Astrocyte (in vitro differentiated cells and primary cell): ENCODE results near the gene UBE2R2. TPM values are rescaled to one million over a fixed set of nuclear protein-coding genes. Genes with fewer than 3 reads are reported as not detected.

Source experiments
- DNase-seq: peaks from one replicate; pipeline ENCODE4 v3.0.0-alpha.2; 2010; ENCODE audit warnings: low read depth
- FAIRE-seq: peaks from 2 replicates; lab custom pipeline; 2011; peaks lifted over from hg19 to GRCh38; lab: Jason Lieb, UNC
- H2AFZ ChIP-seq: 2 replicates; pipeline ENCODE4 v1.6.0; 2012; ENCODE audit warnings: low read depth, low read length, inconsistent platforms
- H3K27ac ChIP-seq: 2 replicates; pipeline ENCODE4 v1.5.1; 2011; ENCODE audit warnings: low read depth, low read length, inconsistent platforms
- H3K27me3 ChIP-seq: 2 replicates; pipeline ENCODE4 v1.6.0; 2011; ENCODE audit warnings: low read length, inconsistent platforms; ENCODE audit not compliant: insufficient read depth
- H3K36me3 ChIP-seq: 2 replicates; pipeline ENCODE4 v1.5.1; 2011; ENCODE audit warnings: low read length, inconsistent platforms; ENCODE audit not compliant: insufficient read depth
- H3K4me1 ChIP-seq: 2 replicates; pipeline ENCODE4 v1.5.1; 2011; ENCODE audit warnings: low read length, inconsistent platforms; ENCODE audit not compliant: insufficient read depth
- H3K4me2 ChIP-seq: 2 replicates; pipeline ENCODE4 v1.6.0; 2012; ENCODE audit warnings: low read length, inconsistent platforms
- H3K4me3 ChIP-seq: 2 replicates; pipeline ENCODE4 v1.5.1; 2011; ENCODE audit warnings: low read depth, mild to moderate bottlenecking, low read length, inconsistent platforms; ENCODE audit not compliant: insufficient read depth
- H3K79me2 ChIP-seq: 2 replicates; pipeline ENCODE4 v1.6.0; 2012; ENCODE audit warnings: mild to moderate bottlenecking, low read length, inconsistent platforms; ENCODE audit not compliant: insufficient read depth
- H3K9ac ChIP-seq: 2 replicates; pipeline ENCODE4 v1.6.0; 2012; ENCODE audit warnings: mild to moderate bottlenecking, low read length, inconsistent platforms
- H3K9me3 ChIP-seq: 2 replicates; pipeline ENCODE4 v1.5.1; 2012; ENCODE audit warnings: low read depth, mild to moderate bottlenecking, low read length, inconsistent platforms; ENCODE audit not compliant: insufficient read depth
- H4K20me1 ChIP-seq: 2 replicates; pipeline ENCODE4 v1.6.0; 2012; ENCODE audit warnings: low read length, inconsistent platforms; ENCODE audit not compliant: insufficient read depth
- H3K27ac Mint-ChIP-seq: one replicate; pipeline ENCODE4 v1.8.0; 2021; ENCODE audit warnings: mild to moderate bottlenecking, mixed read lengths; ENCODE audit not compliant: unreplicated experiment
- H3K27me3 Mint-ChIP-seq: one replicate; pipeline ENCODE4 v1.8.0; 2021; ENCODE audit warnings: low read depth, mixed read lengths; ENCODE audit not compliant: unreplicated experiment
- H3K36me3 Mint-ChIP-seq: one replicate; pipeline ENCODE4 v1.8.0; 2021; ENCODE audit warnings: low read depth, mixed read lengths; ENCODE audit not compliant: unreplicated experiment
- H3K4me1 Mint-ChIP-seq: one replicate; pipeline ENCODE4 v1.8.0; 2021; ENCODE audit warnings: low read depth, mixed read lengths; ENCODE audit not compliant: unreplicated experiment
- H3K4me3 Mint-ChIP-seq: one replicate; pipeline ENCODE4 v1.8.0; 2021; ENCODE audit warnings: mild to moderate bottlenecking, moderate library complexity, mixed read lengths; ENCODE audit not compliant: unreplicated experiment
- H3K9me3 Mint-ChIP-seq: one replicate; pipeline ENCODE4 v1.8.0; 2021; ENCODE audit warnings: mild to moderate bottlenecking, mixed read lengths; ENCODE audit not compliant: unreplicated experiment
- CTCF ChIP-seq: IDR thresholded peaks from 2 replicates; pipeline ENCODE4 v1.5.1; 2011; ENCODE audit warnings: low read depth, mild to moderate bottlenecking, inconsistent platforms, low read length, moderate library complexity; ENCODE audit not compliant: insufficient read depth
- EZH2 ChIP-seq: IDR thresholded peaks from 2 replicates; pipeline ENCODE4 v1.6.1; 2012; ENCODE audit warnings: mild to moderate bottlenecking, low read length, inconsistent platforms; ENCODE audit not compliant: insufficient read depth
- total RNA-seq: library from RNA; stranded (reverse); gene quantifications from 2 replicates; pipeline ENCODE4 v1.2.1, GENCODE V29; 2021

The UBE2R2 gene
- total RNA-seq, 1 donor from 2014 or later: 48.7 TPM

- H3K27me3 ChIP-seq: no peaks in the 10 kb centered on the region
- H3K27me3 Mint-ChIP-seq: no peaks in the 10 kb centered on the region
- no peaks in the 10 kb centered on the region for H3K9me3 ChIP-seq
- no peak overlapping the region for H3K4me3 Mint-ChIP-seq
- no peak overlapping the region for H3K27ac ChIP-seq
- no peak overlapping the region for H2AFZ ChIP-seq
- H3K36me3 Mint-ChIP-seq: peaks cover 20% of the 10 kb centered on the region
- no peak overlapping the region for H3K4me3 ChIP-seq
- no peaks in the 10 kb centered on the region for H3K9me3 Mint-ChIP-seq
- no peak overlapping the region for H3K27ac Mint-ChIP-seq
- peaks cover 40% of the 10 kb centered on the region for H3K36me3 ChIP-seq
- FAIRE-seq: no peak
- H3K4me2 ChIP-seq: no peak overlapping the region
- H3K9ac ChIP-seq: no peak overlapping the region
- H3K79me2 ChIP-seq: peaks cover 3% of the 10 kb centered on the region
- TF ChIP-seq CTCF (no peak), EZH2 (no peak)
- peaks cover 68% of the 10 kb centered on the region for H4K20me1 ChIP-seq
- no peak for DNase-seq
- H3K4me1 Mint-ChIP-seq: peaks cover 6% of the 10 kb centered on the region
- H3K4me1 ChIP-seq: no peaks in the 10 kb centered on the region
Measured at GRCh38 chr9:33926746-33927485, 110.0 kb downstream of the UBE2R2 start.

- Histone ChIP-seq H3K4me1 (no peaks in the 10 kb centered on the region), H3K9ac (no peak overlapping the region), H3K27me3 (no peaks in the 10 kb centered on the region), H2AFZ (no peak overlapping the region), H3K9me3 (no peaks in the 10 kb centered on the region), H3K27ac (no peak overlapping the region), H4K20me1 (peaks cover 68% of the 10 kb centered on the region), H3K36me3 (peaks cover 44% of the 10 kb centered on the region), H3K4me2 (no peak overlapping the region), H3K79me2 (peaks cover 3% of the 10 kb centered on the region), H3K4me3 (no peak overlapping the region)
- Mint-ChIP-seq H3K4me3 (no peak overlapping the region), H3K36me3 (peaks cover 27% of the 10 kb centered on the region), H3K27ac (no peak overlapping the region), H3K27me3 (no peaks in the 10 kb centered on the region), H3K4me1 (peaks cover 12% of the 10 kb centered on the region), H3K9me3 (no peaks in the 10 kb centered on the region)
- TF ChIP-seq EZH2 (no peak), CTCF (no peak)
- no peak for FAIRE-seq
- no peak for DNase-seq
Measured at GRCh38 chr9:33927694-33928093, 110.7 kb downstream of the UBE2R2 start.

- Histone ChIP-seq H2AFZ (no peak overlapping the region), H3K36me3 (peaks cover 59% of the 10 kb centered on the region), H3K4me2 (no peak overlapping the region), H3K4me1 (no peaks in the 10 kb centered on the region), H3K79me2 (peaks cover 3% of the 10 kb centered on the region), H3K27ac (no peak overlapping the region), H4K20me1 (peaks cover 37% of the 10 kb centered on the region), H3K9ac (no peak overlapping the region), H3K27me3 (no peaks in the 10 kb centered on the region), H3K9me3 (no peaks in the 10 kb centered on the region), H3K4me3 (no peak overlapping the region)
- Mint-ChIP-seq H3K27ac (no peak overlapping the region), H3K4me3 (no peak overlapping the region), H3K27me3 (no peaks in the 10 kb centered on the region), H3K36me3 (peaks cover 47% of the 10 kb centered on the region), H3K4me1 (peaks cover 9% of the 10 kb centered on the region), H3K9me3 (no peaks in the 10 kb centered on the region)
- TF ChIP-seq EZH2: no peak
- no peak for TF ChIP-seq CTCF
- FAIRE-seq (no peak), DNase-seq (no peak)
Measured at GRCh38 chr9:33931326-33931725, 114.4 kb downstream of the UBE2R2 start.
